ENCODE results near the gene SENP3.
"Not testable (repeated sequence)": the region's sequence is repeated elsewhere in the genome, so short reads cannot be mapped to it uniquely, and the experiment has no call there.

The SENP3 gene

GRCh38 chr17:7579001-7579833 lies 17.5 kb downstream of the SENP3 start, which contains the start of gene CD68:
Gene CD68, plus strand, starts transcription at chr17:7579638. Its CDS starts 40 bp downstream, at chr17:7579678.
- FAIRE-seq = no peak

- no peak for FAIRE-seq
These were observed 18.3 kb downstream of the SENP3 start for GRCh38 chr17:7579834-7580603.

- FAIRE-seq = no peak
These were observed 19.2 kb downstream of the SENP3 start for GRCh38 chr17:7580604-7581575.

GRCh38 chr17:7582396-7583252 lies 20.9 kb downstream of the SENP3 start:
- no peak for FAIRE-seq

GRCh38 chr17:7583253-7584109 lies 21.8 kb downstream of the SENP3 start, which contains the start of gene MPDU1:
Gene MPDU1, plus strand, starts transcription at chr17:7583852. Its CDS starts 11 bp downstream, at chr17:7583863.
- FAIRE-seq = peak; percentile 94

- no peak for FAIRE-seq
These were observed 25.1 kb downstream of the SENP3 start for GRCh38 chr17:7586673-7587419.

- FAIRE-seq = no peak
These were observed 25.9 kb downstream of the SENP3 start for GRCh38 chr17:7587420-7588151.

- no peak for FAIRE-seq
These were observed 27.0 kb downstream of the SENP3 start for GRCh38 chr17:7588553-7589203.

- FAIRE-seq = no peak
These were observed 27.6 kb downstream of the SENP3 start for GRCh38 chr17:7589204-7589868.

- FAIRE-seq = no peak
These were observed 28.4 kb downstream of the SENP3 start, which contains the start of gene SOX15 for GRCh38 chr17:7589891-7590691. Gene SOX15, minus strand, starts transcription at chr17:7590094. Its CDS starts 418 bp downstream, at chr17:7589676.

GRCh38 chr17:7590743-7591142 lies 29.0 kb downstream of the SENP3 start:
- FAIRE-seq = no peak

GRCh38 chr17:7591596-7591995 lies 29.9 kb downstream of the SENP3 start:
- FAIRE-seq = no peak

GRCh38 chr17:7592422-7593021 lies 30.8 kb downstream of the SENP3 start:
- no peak for FAIRE-seq

GRCh38 chr17:7593296-7593695 lies 31.6 kb downstream of the SENP3 start:
- FAIRE-seq = no peak

- not testable (repeated sequence) for FAIRE-seq
These were observed 35.8 kb downstream of the SENP3 start for GRCh38 chr17:7597561-7597960.

- no peak for FAIRE-seq
These were observed 44.6 kb downstream of the SENP3 start for GRCh38 chr17:7606280-7606679.

- no peak for FAIRE-seq
These were observed 48.9 kb downstream of the SENP3 start for GRCh38 chr17:7610641-7611040.
